Keratinocyte (primary cell): ENCODE results near the gene SYNM.

ENCODE experiments used
- CTCF ChIP-seq, 3 experiments: IDR thresholded peaks in 1 of 3; conservative IDR thresholded peaks in 1 of 3; optimal IDR thresholded peaks in 1 of 3; 2 replicates in 2 of 3; 3 replicates in 1 of 3; pipeline versions ENCODE3 to v1.5.1; 2011; ENCODE audit warnings: low read length in 3 of 3, mild to moderate bottlenecking in 3 of 3, moderate library complexity in 2 of 3, control low read depth in 1 of 3, inconsistent platforms in 1 of 3; ENCODE audit not compliant: insufficient read depth in 2 of 3; ENCODE audit errors: extremely low read depth in 1 of 3
- EZH2 ChIP-seq: IDR thresholded peaks from one replicate; pipeline ENCODE4 v1.6.1; 2012; ENCODE audit warnings: inconsistent platforms, mild to moderate bottlenecking, low read length, moderate library complexity

- TF ChIP-seq CTCF (optimal IDR thresholded peaks at IDR 0.05 in 1 of 3, IDR thresholded peaks at IDR 0.05 in 1 of 3, conservative IDR thresholded peaks at IDR 0.05 in 1 of 3; ENCODE audit: extremely low read depth in 1 of 3, insufficient read depth in 2 of 3, low read length in 3 of 3) (no peak), EZH2 (no peak)
Observed at GRCh38 chr15:99172171-99172570, 67.3 kb downstream of the SYNM start.
